HG03571 (cell line): ENCODE measurements around the gene CPN2.

Experiments used
- ATAC-seq: cut with Tn5 transposase; IDR thresholded peaks from one replicate; pipeline ENCODE4 v1.9.1; 2021; ENCODE audit not compliant: unreplicated experiment

Gene CPN2

DNA sequence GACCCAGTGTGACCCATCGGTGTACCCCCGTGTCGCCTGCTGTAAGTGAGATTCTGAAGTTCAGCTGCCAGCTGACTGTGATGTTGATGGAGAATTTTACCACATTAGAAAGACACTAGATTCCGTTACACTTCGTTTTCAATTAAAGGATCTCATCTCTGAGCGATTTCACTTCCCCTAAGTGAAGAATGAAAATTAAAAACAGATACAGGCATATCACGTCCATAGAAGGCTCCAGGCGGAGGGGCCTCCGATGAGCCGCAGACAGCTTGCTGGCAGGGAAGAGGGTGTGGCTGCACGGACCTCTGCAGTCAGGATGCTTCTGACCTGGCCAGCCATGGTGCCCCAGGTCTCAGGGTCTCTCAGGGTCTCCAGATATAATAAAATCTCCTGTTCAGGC lies 6.6 kb upstream of the CPN2 start:
- no peak for ATAC-seq

DNA sequence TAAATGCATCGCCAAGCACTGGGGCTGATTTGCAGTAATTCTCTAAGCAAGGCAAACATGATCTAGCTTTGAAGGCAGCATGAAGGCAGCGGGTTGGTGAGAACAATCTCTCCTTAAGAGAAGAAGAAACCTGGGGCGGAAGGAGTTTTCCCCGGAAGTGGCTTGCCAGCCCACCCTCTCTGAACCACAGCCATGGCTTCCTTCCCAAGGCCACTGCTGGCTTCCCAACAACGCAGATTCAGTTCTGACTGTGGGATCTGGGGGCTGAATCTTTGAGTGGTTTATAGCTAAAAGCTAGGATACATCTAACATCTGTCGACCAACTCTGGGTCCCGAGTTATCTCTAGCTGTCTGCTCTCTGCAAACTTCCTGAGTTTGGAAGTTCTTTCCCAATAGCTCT lies 4.3 kb upstream of the CPN2 start:
- no peak for ATAC-seq

DNA sequence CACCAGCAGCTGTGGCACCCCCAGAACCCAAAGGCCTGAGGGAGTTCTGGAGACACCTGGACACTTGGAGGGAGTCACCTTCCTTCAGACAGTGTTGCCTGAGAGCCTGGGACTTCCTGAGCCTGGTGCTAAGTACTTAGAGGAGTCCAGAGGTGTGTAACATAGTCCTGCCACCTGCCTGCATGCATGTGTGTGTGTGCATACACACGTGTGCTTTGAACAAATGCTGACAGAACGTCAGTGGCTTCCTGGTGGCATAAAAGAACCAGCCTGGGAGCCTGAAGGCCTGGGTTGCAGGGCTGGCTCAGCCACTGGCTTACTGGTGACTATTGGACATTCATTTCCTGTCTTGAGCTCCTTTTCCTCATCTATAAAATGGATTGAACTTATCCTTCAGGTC lies 3.2 kb upstream of the CPN2 start:
- no peak for ATAC-seq

- ATAC-seq, result no peak
Observed at GRCh38 chr3:194352667-194353246, 1.6 kb upstream of the CPN2 start.

GRCh38 chr3:194351952-194352536 lies 916 bp upstream of the CPN2 start:
- ATAC-seq, result no peak

- no peak for ATAC-seq
Observed at GRCh38 chr3:194350726-194351071, 429 bp downstream of the CPN2 start.

- ATAC-seq, result no peak
Observed at GRCh38 chr3:194348354-194348753, 2.8 kb downstream of the CPN2 start.

DNA sequence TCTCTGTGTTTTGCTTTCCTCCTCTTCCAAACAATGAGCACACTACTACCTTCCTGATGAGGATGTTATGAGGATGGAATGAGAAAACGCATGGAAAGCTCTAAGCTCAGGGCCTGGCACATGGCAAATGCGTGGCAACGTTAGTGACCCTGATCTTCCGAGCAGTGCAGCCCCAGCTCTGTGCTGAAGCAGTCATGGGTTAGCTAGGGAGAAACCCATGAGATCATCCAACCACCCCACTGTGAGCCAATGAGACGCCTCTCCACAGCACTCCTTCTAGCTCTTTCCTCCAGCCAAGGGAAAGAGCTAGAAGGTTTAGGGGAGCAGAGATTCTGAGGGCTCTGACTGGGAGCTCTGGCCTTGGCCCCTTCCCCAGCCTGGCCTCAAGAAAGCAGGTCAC lies 4.5 kb downstream of the CPN2 start:
- ATAC-seq, result no peak

DNA sequence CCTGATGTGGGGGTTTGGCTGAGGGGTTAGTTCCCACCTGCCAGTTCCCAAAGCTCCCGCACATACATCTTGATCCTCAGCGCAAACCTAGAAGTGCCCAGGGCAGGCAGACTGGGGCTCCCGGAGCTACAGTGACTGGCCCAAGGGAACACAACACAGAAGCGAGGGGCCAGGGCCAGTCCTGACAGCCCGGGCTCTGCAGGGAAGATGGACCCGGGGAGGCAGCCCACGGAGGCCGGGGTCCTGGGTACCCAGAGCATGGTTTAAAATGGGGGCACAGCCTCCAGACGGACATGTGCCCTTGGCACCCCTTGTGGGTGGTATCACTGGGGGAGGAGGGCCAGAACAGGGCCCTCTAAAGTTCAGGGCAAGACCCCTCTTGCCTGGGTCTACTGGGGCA lies 5.1 kb downstream of the CPN2 start:
- no peak for ATAC-seq

- no peak for ATAC-seq
Observed at GRCh38 chr3:194344012-194344411, 7.1 kb downstream of the CPN2 start.

DNA sequence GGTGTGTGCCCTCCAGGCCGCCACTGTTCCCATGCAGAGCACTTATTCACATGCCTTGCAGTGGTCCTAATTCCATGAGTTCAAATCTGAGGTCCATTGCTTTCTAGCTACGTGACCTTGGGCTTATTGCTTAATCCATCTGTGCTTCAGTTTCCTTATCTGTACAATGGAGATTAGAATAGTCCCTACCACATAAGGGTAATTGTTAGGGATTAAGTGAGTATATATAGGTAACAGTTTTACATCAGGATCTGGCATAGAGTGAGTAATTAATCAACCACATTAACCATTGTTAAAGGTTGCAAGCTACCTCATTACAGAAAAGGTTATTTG lies 7.6 kb downstream of the CPN2 start:
- no peak for ATAC-seq

DNA sequence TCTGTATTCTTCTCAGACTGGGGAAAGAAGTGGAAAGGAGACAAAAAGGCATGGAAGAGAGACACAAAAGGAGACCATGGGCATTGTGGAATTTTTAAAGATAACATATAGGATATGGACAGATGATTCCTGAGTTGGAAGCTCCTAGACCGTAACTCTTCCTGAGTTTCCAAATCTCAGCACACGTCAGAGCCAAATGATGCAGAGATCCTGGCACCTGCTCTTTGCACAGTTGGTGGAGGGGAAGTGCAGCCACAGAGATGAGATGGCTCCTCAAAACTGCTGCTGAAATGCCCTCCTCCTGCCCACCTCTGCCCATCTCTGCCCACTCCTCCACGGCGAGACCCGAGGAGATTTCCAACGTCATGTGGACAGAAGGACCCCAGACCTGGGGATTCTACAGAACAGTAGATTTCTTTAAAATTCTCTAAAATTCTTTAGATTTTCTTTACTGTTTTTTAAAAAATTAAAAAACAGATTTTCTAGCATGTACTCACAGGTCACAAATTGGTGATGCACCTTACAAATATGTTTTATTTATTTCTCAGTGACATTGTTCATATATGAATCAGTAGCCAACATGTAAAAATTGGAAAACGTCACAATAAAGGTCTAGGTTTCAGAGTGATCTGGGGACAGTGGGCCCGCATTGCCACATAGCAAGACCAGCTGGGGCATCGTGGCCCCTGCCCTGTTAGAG lies 8.1 kb downstream of the CPN2 start:
- no peak for ATAC-seq

DNA sequence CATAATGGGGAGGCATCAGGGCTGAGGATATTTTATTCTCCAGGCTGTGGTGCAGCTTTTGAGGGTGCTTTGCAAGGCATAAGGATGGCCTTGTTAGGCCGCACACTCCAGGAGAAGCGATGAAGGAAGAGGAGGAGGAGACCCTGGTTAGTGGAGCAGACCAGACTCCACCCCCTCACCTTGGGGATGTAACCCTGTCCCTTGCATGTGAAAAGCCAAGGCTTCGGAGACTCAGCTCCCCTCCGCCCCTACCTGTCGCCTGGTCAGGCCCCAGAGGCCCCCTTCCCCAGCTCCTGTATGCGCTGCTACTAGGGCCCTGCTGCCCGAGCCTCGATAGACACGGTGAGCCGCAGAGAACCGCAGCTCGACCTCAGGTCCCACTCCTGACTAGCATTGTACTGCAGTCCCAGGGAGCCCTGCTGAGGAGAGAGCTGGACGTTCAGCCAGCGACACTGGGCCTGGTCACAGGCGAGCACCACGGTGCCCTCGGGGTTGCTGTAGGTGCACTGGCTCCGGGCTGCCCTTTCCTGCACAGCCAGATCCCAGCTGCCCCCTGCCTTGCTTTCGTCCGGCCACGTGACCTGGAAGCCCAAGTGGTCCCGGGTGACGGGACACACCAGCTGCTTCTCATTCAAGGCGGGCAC lies 10.2 kb downstream of the CPN2 start:
- no peak for ATAC-seq

DNA sequence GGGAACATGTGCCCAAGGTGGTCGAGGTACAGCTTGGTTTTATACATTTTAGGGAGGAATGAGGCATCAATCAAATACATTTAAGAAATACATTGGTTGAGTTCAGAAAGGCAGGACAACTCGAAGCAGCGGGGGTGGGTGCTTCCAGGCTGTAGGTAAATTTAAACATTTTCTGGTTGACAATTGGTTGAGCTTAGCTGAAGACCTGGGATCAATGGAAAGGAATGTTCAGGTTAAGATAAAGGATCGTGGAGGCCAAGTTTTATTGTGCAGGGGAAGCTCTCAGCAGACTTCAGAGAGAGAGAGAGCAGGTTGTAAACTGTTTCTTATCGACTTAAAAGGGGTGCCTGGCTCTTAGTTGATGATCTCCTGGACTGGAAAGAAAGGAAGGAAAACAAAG lies 11.3 kb downstream of the CPN2 start:
- no peak for ATAC-seq

DNA sequence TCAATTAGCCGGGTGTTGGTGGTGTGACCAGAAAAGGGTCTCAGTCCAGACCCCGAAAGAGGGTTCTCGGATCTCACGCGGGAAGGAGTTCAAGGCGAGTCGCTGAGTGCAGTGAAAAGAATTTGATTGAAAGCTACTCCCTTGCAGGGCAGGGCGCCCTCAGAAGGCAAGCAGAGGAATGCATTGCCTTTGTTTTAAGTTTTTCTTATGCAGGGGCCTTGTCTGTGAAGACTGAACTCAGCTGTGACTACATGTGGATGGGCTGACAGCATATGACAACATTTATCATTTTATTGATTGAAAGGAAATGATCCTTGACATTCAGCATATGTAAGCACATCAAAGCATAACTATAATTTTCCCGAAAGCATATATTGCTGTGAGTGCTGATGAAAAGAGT lies 11.8 kb downstream of the CPN2 start:
- ATAC-seq, result no peak

DNA sequence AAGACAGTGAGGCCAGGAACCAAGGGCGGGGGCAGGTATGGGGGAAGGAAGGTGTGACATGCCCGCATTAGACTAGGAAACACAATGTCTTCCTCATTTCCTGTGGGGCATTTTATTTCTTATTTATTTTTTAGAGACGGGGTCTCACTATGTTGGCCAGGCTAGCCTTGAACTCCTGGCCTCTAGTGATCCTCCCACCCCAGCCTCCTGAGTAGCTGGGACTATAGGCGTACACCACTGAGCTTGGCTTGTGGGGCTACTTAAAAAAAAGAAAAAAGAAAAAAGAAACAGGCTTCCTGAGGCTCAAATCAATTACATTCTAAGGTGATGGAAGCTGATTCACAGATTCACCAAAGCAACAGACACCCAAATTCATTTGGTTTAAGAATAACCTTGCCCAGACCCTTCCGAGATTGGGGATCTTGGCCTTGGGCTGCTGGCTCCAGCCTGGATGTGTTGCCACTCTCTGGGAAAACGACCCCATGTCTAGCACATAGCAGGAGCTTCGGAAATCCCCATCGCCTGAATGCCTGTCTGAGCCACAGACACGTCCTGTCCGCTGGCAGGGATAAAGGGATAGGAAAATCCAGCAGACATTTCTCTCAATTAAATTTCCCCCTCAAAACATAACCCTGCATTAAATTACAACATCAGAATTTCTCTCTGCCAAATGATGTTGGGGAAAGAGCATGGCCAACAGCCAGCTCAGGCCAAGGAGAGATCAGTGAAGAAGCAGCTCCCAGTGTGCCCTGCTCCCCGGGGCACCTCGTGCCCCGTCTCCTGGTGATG lies 13.0 kb downstream of the CPN2 start:
- no peak for ATAC-seq

- ATAC-seq, result no peak
Observed at GRCh38 chr3:194336601-194337355, 14.3 kb downstream of the CPN2 start.

DNA sequence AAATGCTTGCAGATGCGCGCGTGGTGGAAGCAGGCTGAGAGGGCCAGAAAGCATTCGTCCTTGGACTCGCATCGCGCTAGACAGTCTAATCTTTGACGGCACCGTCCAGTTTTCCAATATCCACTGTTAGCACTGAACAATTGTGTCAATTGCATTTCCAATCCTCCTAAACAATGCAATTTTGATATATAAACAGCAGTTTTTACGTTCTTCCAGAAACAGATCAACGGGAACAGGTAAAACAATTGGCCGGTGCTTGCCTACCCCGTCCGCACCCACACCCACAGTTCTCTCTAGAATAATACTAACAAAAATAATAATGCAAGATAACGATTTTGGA lies 17.2 kb downstream of the CPN2 start:
- no peak for ATAC-seq

DNA sequence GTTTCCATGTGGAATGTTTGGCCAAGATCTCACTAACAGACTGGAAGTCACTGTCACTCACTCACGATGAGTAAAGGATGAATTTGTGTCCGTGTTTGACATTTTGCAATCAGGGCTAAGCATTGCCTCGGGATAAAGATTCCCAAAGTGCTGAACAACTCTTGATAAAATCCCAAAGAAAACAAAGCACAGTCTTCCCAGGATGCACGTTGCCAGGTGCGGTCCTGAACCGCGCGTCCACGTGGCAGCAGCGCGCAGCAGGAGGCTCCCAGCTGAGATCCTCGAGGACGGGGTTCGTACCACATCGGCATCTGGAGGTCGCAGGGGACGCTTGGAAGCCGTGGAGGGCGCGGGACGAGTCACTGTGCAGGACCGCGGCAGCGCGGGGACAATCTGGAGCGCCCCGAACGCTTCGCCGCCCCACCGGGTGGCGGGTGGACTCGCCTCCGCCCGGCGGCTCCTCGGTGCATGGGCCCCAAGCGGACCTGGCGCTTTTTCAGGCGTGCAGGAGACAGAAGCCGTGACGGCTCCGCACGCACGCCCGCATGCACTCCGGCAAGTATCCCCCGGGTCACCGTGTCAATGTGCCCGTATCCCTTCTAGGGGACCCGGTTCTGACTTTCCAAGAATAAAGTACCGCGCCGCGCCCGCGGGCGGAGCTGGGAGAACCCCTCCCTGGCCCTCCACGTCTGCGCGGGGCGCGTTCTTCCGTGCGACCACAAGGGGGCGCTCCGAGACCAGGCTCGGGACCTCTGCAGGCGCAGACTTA lies 17.7 kb downstream of the CPN2 start:
- peak; percentile 80 for ATAC-seq

GRCh38 chr3:194332858-194333211 lies 18.3 kb downstream of the CPN2 start:
- no peak for ATAC-seq
